Adipocyte (in vitro differentiated cells): ENCODE data around the gene KRTAP4-11.
"Not testable (repeated sequence)": the region's sequence is repeated elsewhere in the genome, so short reads cannot be mapped to it uniquely, and the experiment has no call there.

Source experiments
- DNase-seq: peaks from one replicate; pipeline ENCODE4 v3.0.0-alpha.2; 2015; ENCODE audit warnings: low read depth
- H3K27me3 ChIP-seq: replicated peaks from 2 replicates; pipeline ENCODE4 v1.7.0; 2013; ENCODE audit warnings: mild to moderate bottlenecking, low read length, moderate library complexity; ENCODE audit not compliant: control insufficient read depth, insufficient read depth
- H3K36me3 ChIP-seq: 2 replicates; pipeline ENCODE4 v1.7.0; 2013; ENCODE audit warnings: low read length, mild to moderate bottlenecking, moderate library complexity; ENCODE audit not compliant: control insufficient read depth, insufficient read depth, severe bottlenecking
- H3K4me1 ChIP-seq: 2 replicates; pipeline ENCODE4 v1.7.0; 2013; ENCODE audit warnings: mild to moderate bottlenecking, low read length, moderate library complexity; ENCODE audit not compliant: control insufficient read depth, insufficient read depth
- H3K4me3 ChIP-seq: 2 replicates; pipeline ENCODE4 v1.7.0; 2013; ENCODE audit warnings: mild to moderate bottlenecking, low read length, moderate library complexity
- H3K9ac ChIP-seq: 2 replicates; pipeline ENCODE4 v1.7.0; 2013; ENCODE audit warnings: mild to moderate bottlenecking, low read length, moderate library complexity
- H3K9me3 ChIP-seq: 2 replicates; pipeline ENCODE4 v1.7.0; 2013; ENCODE audit warnings: mild to moderate bottlenecking, low read length, moderate library complexity; ENCODE audit not compliant: control insufficient read depth

Gene KRTAP4-11

GRCh38 chr17:41103896-41104295, 14.3 kb downstream of the KRTAP4-11 start:
- Histone ChIP-seq H3K9me3 (no peaks in the 10 kb centered on the region), H3K36me3 (no peaks in the 10 kb centered on the region), H3K4me1 (no peaks in the 10 kb centered on the region), H3K9ac (no peak overlapping the region), H3K27me3 (no peaks in the 10 kb centered on the region), H3K4me3 (no peak overlapping the region)
- peak; percentile 23 for DNase-seq

DNA sequence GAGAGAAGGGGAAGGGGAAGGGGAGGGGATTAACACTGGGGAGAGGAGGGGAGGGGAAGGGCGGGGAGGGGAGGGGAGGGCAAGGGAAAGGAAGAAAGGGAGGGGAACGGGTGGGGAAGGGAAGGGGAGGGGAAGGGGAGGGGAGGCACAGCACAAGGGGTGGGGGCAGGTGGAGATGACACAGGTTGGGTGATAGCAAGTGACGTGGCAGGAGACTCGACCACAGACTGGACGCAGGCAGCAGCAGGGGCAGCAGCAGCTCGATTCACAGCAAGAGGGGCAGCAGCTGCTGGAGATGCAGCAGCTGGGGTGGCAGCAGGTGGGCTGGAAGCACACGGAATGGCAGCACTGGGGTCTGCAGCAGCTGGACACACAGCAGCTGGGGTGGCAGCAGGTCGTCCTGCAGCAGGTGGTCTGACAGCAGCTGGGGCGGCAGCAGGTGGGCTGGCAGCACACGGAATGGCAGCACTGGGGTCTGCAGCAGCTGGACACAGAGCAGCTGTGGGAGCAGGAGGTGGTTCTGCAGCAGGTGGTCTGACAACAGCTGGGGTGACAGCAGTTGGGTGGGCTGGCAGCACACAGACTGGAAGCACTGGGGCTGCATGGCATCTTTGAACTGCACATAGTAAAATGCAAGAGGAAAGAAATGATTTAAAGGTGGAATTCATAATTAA, 16.4 kb downstream of the KRTAP4-11 start, which contains the start of gene KRTAP4-16:
Gene KRTAP4-16, minus strand, starts transcription at position 624 of the 674 bp plus-strand sequence. Its CDS starts 0 bp downstream, at position 624.
- no peaks in the 10 kb centered on the region for H3K9me3 ChIP-seq
- H3K9ac ChIP-seq: no peak within 1 kb of the TSS
- no peaks in the 10 kb centered on the region for H3K27me3 ChIP-seq
- no peaks in the 10 kb centered on the region for H3K36me3 ChIP-seq
- DNase-seq: no peak
- no peaks in the 10 kb centered on the region for H3K4me1 ChIP-seq
- no peak within 1 kb of the TSS for H3K4me3 ChIP-seq

- H3K36me3 ChIP-seq, H3K9ac ChIP-seq, H3K27me3 ChIP-seq, H3K4me1 ChIP-seq, H3K4me3 ChIP-seq, H3K9me3 ChIP-seq: not testable (repeated sequence)
- peak; percentile 83 for DNase-seq
Observed at GRCh38 chr17:41099682-41100480, 18.3 kb downstream of the KRTAP4-11 start.

GRCh38 chr17:41098481-41098880, 19.7 kb downstream of the KRTAP4-11 start:
- H3K9me3 ChIP-seq: no peaks in the 10 kb centered on the region
- no peak overlapping the region for H3K9ac ChIP-seq
- no peaks in the 10 kb centered on the region for H3K4me1 ChIP-seq
- no peaks in the 10 kb centered on the region for H3K27me3 ChIP-seq
- no peaks in the 10 kb centered on the region for H3K36me3 ChIP-seq
- DNase-seq: peak; percentile 48
- H3K4me3 ChIP-seq: no peak overlapping the region

DNA sequence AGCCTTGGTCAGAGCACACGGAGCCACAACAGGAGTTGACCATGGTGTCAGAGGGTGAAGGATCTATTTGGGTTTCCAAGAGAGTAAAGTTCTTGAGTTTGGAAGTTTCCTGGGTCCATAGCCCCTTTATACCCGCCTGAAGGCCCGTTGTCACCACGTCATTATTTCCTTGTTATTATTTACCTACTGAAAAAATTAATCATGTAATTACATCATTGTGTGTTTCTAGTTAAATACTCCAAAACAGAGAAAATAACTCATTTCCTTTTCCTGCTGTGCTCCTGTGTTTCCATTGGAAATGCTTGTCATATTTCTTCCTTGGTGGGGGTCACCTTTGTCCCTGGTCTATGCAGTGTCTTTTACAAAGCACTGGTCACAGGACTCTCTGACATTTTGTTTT, 20.1 kb downstream of the KRTAP4-11 start, which contains the start of gene KRTAP4-8:
Gene KRTAP4-8, minus strand, starts transcription at position 101 of the 400 bp plus-strand sequence. Its CDS starts 58 bp downstream, at position 43.
- Histone ChIP-seq H3K9ac (no peak within 1 kb of the TSS), H3K4me3 (no peak within 1 kb of the TSS), H3K36me3 (no peaks in the 10 kb centered on the region), H3K27me3 (no peaks in the 10 kb centered on the region), H3K9me3 (no peaks in the 10 kb centered on the region), H3K4me1 (no peaks in the 10 kb centered on the region)
- DNase-seq: no peak

GRCh38 chr17:41096055-41096454, 22.1 kb downstream of the KRTAP4-11 start:
- no peak overlapping the region for H3K4me3 ChIP-seq
- no peaks in the 10 kb centered on the region for H3K27me3 ChIP-seq
- no peak overlapping the region for H3K9ac ChIP-seq
- DNase-seq: no peak
- H3K4me1 ChIP-seq: no peaks in the 10 kb centered on the region
- H3K9me3 ChIP-seq: no peaks in the 10 kb centered on the region
- no peaks in the 10 kb centered on the region for H3K36me3 ChIP-seq

DNA sequence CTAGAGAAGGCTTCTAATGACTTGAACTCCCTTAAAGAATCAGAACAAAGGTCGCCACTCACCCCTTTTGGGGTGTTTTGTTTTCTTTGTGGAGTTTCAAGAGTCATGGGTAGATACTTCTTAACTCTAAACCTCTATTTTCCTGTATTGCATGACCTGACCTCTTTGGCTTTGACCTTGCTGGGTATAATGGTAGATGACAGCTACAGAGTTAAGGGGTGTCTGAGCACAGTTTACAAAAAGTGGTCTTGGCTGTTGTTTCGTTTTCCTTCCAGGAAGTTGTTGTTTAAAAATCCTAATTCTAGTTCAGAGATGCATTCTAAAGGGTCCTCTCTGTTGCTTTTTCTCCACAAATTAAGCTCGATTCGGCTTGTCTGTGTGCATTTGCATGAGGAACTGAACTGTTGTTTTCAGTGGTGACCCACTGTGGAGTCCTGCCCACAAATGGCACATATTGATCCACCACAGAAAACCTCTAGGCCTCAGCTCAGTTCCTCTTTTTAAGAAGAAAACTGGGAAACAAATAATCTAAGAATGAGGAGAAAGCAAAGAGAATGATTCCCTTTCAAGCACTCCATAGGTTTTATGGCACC, 29.3 kb downstream of the KRTAP4-11 start:
- not testable (repeated sequence) for H3K9me3 ChIP-seq, H3K36me3 ChIP-seq, H3K4me1 ChIP-seq, H3K27me3 ChIP-seq, H3K9ac ChIP-seq, DNase-seq, H3K4me3 ChIP-seq

- not testable (repeated sequence) for H3K4me1 ChIP-seq, DNase-seq, H3K9ac ChIP-seq, H3K9me3 ChIP-seq, H3K36me3 ChIP-seq, H3K4me3 ChIP-seq, H3K27me3 ChIP-seq
Observed at GRCh38 chr17:41084100-41084856, 33.9 kb downstream of the KRTAP4-11 start, which contains the start of gene KRTAP4-7. KRTAP4-7 (plus strand) TSS chr17:41084150; CDS start chr17:41084207, 57 bp downstream.

- H3K4me3 ChIP-seq, DNase-seq, H3K4me1 ChIP-seq, H3K27me3 ChIP-seq, H3K9ac ChIP-seq, H3K9me3 ChIP-seq, H3K36me3 ChIP-seq: not testable (repeated sequence)
Observed at GRCh38 chr17:41083427-41083826, 34.7 kb downstream of the KRTAP4-11 start.

DNA sequence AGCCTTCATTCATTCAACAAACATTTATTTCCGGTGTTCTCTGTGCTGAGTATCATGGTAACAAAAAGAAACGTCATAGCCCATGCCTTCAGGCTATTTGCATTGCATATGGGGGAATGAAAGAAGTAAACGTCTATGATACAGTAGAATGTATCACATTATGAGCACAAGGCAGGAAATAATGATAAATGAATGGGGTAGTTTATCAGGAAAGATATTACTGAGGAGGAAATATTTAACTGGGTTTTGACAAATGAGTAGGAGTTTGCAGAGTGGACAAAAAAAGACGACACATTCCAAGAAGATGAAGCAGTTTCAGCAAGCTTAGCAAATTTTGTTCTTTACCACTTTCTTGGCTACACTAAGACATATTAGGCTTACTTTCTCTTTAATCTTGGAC, 35.5 kb downstream of the KRTAP4-11 start:
- no peak overlapping the region for H3K4me3 ChIP-seq
- DNase-seq: peak; percentile 44

DNA sequence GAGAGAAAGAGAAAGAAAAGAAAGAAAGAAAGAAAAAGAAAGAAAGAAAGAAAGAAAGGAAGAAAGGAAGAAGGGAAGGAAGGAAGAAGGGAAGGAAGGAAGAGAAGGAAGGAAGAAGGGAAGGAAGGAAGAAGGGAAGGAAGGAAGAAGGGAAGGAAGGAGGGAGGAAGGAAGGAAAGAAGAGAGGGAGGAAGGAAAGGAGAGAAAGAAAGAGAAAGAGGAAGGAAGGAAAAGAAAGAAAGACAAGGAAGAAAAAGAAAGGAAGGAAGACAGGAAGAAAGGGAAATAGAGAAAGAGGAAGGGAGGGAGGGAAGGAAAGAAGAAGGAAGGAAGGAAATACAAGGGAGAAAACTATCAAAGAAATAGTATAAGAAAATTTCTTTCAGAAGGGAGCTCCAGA, 41.4 kb downstream of the KRTAP4-11 start:
- Histone ChIP-seq H3K9me3 (no peaks in the 10 kb centered on the region), H3K4me3 (no peak overlapping the region), H3K9ac (no peak overlapping the region), H3K27me3 (no peaks in the 10 kb centered on the region), H3K4me1 (no peaks in the 10 kb centered on the region), H3K36me3 (no peaks in the 10 kb centered on the region)
- DNase-seq: no peak

More for the DNA sequence above, 35.5 kb downstream of the KRTAP4-11 start:
- H3K4me1 ChIP-seq: no peaks in the 10 kb centered on the region
- H3K9me3 ChIP-seq: no peaks in the 10 kb centered on the region
- H3K36me3 ChIP-seq: no peaks in the 10 kb centered on the region
- H3K9ac ChIP-seq: no peak overlapping the region
- no peaks in the 10 kb centered on the region for H3K27me3 ChIP-seq
